ENCODE data around the gene RBBP8NL.

The RBBP8NL gene

GRCh38 chr20:62427172-62428001, at the start of gene RBBP8NL:
TSS of gene RBBP8NL (minus strand) at chr20:62427539. CDS start at chr20:62419647, 7,892 bp downstream.
- DNase-seq: no peak

- no peak for DNase-seq
These were observed 48.9 kb upstream of the RBBP8NL start for GRCh38 chr20:62476056-62476838.

- DNase-seq: peak; percentile 9
These were observed 48.4 kb upstream of the RBBP8NL start, which contains the start of gene GATA5 for GRCh38 chr20:62475772-62476055. TSS of gene GATA5 (minus strand) at chr20:62475995. CDS start at chr20:62475521, 474 bp downstream.

- peak; percentile 9 for DNase-seq
These were observed 47.9 kb upstream of the RBBP8NL start for GRCh38 chr20:62475027-62475771.

GRCh38 chr20:62474604-62475026, 47.3 kb upstream of the RBBP8NL start:
- DNase-seq: no peak

GRCh38 chr20:62473717-62474603, 46.6 kb upstream of the RBBP8NL start:
- DNase-seq: no peak

- DNase-seq: no peak
These were observed 45.7 kb upstream of the RBBP8NL start for GRCh38 chr20:62472941-62473585.

- no peak for DNase-seq
These were observed 45.0 kb upstream of the RBBP8NL start for GRCh38 chr20:62472138-62472940.

- DNase-seq: no peak
These were observed 43.1 kb upstream of the RBBP8NL start for GRCh38 chr20:62470459-62470858.

GRCh38 chr20:62470001-62470400, 42.7 kb upstream of the RBBP8NL start:
- DNase-seq: no peak

GRCh38 chr20:62469352-62469751, 42.0 kb upstream of the RBBP8NL start:
- no peak for DNase-seq

GRCh38 chr20:62466806-62467537, 39.6 kb upstream of the RBBP8NL start:
- no peak for DNase-seq

GRCh38 chr20:62466072-62466760, 38.9 kb upstream of the RBBP8NL start:
- no peak for DNase-seq

GRCh38 chr20:62464990-62465389, 37.7 kb upstream of the RBBP8NL start:
- DNase-seq: no peak

- DNase-seq: no peak
These were observed 37.1 kb upstream of the RBBP8NL start for GRCh38 chr20:62464425-62464770.

- DNase-seq: no peak
These were observed 36.5 kb upstream of the RBBP8NL start for GRCh38 chr20:62463651-62464424.

GRCh38 chr20:62462976-62463592, 35.7 kb upstream of the RBBP8NL start:
- DNase-seq: no peak

GRCh38 chr20:62461834-62462233, 34.5 kb upstream of the RBBP8NL start:
- no peak for DNase-seq

Data from NCI-H69 (cell line).